H1 (cell line): ENCODE results near the gene ZCCHC10. TPM values are rescaled to one million over a fixed set of nuclear protein-coding genes. Genes with fewer than 3 reads are reported as not detected.

ENCODE experiments used
- polyA plus RNA-seq, 7 experiments: library from polyadenylated mRNA; depleted of rRNA in 3 of 7; stranded (reverse) in 5 of 7; unstranded in 2 of 7; fragments of >200 nt in 5 of 7; fragments of 200-250 nt in 2 of 7; gene quantifications; 1 replicate in 5 of 7; 2 replicates in 1 of 7; 4 replicates in 1 of 7; pipeline versions ENCODE4 v1.2.1 to v1.2.3, GENCODE V29; 2011 to 2013; ENCODE audit warnings: missing spikeins in 2 of 7, mixed read lengths in 2 of 7
- total RNA-seq: library from RNA; stranded (reverse); fragmentation: NEBNext Ultra II Directional; extraction: Animal tissue kit (Norgen Biotek cat#: 25700); gene quantifications from 2 replicates; pipeline ENCODE4 v1.2.1, GENCODE V29; 2021
- TF ChIP-seq, protein P1 (sequence below): IDR thresholded peaks from 2 replicates; pipeline ENCODE4 v1.6.1; 2012; ENCODE audit warnings: inconsistent platforms

Gene ZCCHC10
- total and polyA plus RNA-seq, 2 of the 8 experiments (the other 6 are each of a cell fraction or from before 2014, with no cell fraction given), result 22.4 to 32.9 TPM

DNA sequence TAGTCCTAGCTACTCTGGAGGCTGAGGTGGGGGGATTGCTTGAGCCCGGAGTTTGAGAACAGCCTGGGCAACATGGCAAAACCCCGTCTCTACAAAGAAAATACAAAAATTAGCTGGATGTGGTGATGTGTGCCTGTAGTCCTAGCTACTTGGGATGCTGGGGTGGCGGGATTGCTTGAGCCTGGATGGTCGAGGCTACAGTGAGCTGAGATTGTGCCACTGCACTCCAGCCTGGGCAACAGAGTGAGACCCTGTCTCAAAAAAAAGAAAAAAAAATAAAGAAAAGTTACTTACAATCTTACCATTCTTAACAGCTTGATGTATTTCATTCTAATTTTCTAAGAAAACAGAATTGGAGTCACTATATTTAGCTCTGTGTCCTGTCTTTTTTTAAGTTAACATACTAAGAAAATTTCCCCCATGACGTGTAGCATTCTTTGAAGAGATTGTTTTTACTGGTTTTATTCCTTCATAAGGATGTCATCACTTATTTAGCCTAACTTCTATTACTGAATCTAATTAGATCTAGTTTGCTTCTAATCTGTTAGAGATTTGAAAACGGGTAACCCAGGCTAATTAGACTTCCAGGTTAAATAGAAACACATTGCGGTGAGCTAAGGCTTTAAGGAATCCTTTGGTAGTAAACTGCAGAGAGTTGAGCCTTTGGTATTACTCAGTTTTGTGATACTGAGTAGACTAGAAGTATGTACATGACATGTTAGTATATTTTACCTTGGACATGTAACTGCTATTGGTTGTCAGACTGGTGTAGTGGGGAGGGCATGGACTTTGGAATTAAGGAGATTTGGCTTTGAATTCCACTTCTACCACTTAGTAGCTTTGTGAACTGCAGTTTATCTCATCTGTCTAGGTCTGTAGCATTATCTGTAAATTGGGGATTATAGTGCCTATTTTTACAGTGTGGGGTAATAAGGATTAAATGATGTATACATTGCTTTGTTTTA is 49.5 kb upstream of the ZCCHC10 start (continued):
- TF ChIP-seq, protein P1, sequence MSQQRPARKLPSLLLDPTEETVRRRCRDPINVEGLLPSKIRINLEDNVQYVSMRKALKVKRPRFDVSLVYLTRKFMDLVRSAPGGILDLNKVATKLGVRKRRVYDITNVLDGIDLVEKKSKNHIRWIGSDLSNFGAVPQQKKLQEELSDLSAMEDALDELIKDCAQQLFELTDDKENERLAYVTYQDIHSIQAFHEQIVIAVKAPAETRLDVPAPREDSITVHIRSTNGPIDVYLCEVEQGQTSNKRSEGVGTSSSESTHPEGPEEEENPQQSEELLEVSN, result no peak
